Measurements from ENCODE around the gene COL28A1. TPM values are rescaled to one million over a fixed set of nuclear protein-coding genes. Genes with fewer than 3 reads are reported as not detected.
A peak's percentile ranks its signal among the peaks of the same experiment; 100 is the strongest.

Gene COL28A1
- total RNA-seq, 1 experiment from 2014 or later: 1.3 TPM

GRCh38 chr7:7565746-7566650 lies 30.3 kb upstream of the COL28A1 start:
- DNase-seq: peak; percentile 62
- H3K27me3 Mint-ChIP-seq (ENCODE audit: unreplicated experiment): no peaks in the 10 kb centered on the region
- CTCF ChIA-PET: interaction anchor here (0.6 to 0.7 kb wide), 2 partner anchors 441 to 958 kb away, joined by 3 to 5 read pairs; no protein-coding TSS in a partner anchor
- intact Hi-C loops (cut with micrococcal nuclease; ENCODE audit: unreplicated experiment): loop anchor here (10.0 kb wide), 1 partner anchor 381 kb away; the partner anchor contains the start of gene C1GALT1
- H3K4me3 Mint-ChIP-seq (ENCODE audit: low read depth, unreplicated experiment): no peak overlapping the region
- BruUV-seq (replicated peaks): no TSS peak
- peaks cover 27% of the 10 kb centered on the region for H3K4me1 Mint-ChIP-seq (ENCODE audit: low read depth, unreplicated experiment)
- no peaks in the 10 kb centered on the region for H3K9me3 Mint-ChIP-seq (ENCODE audit: low read depth, unreplicated experiment)
- no peak for TF ChIP-seq CTCF (IDR thresholded peaks at IDR 0.05; ENCODE audit: unreplicated experiment)
- peaks cover 16% of the 10 kb centered on the region for H3K36me3 Mint-ChIP-seq (ENCODE audit: insufficient read depth, unreplicated experiment)
- H3K27ac Mint-ChIP-seq (ENCODE audit: unreplicated experiment): no peak overlapping the region

GRCh38 chr7:7565018-7565680 lies 29.5 kb upstream of the COL28A1 start:
- CTCF ChIA-PET: interaction anchor here (0.7 to 1.2 kb wide), 5 partner anchors 116 to 652 kb away, joined by 3 to 4 read pairs (median 3); no protein-coding TSS in a partner anchor
- intact Hi-C loops (cut with micrococcal nuclease; ENCODE audit: unreplicated experiment): loop anchor here (10.0 kb wide), 1 partner anchor 380 kb away; the partner anchor contains the start of gene C1GALT1
- BruUV-seq (replicated peaks): TSS peak; percentile 31

GRCh38 chr7:7564323-7564780 lies 28.7 kb upstream of the COL28A1 start:
- TF ChIP-seq CTCF (IDR thresholded peaks at IDR 0.05; ENCODE audit: unreplicated experiment): no peak
- Mint-ChIP-seq H3K4me3 (ENCODE audit: low read depth, unreplicated experiment) (no peak overlapping the region), H3K4me1 (ENCODE audit: low read depth, unreplicated experiment) (peaks cover 15% of the 10 kb centered on the region), H3K36me3 (ENCODE audit: insufficient read depth, unreplicated experiment) (peaks cover 16% of the 10 kb centered on the region), H3K27ac (ENCODE audit: unreplicated experiment) (no peak overlapping the region), H3K27me3 (ENCODE audit: unreplicated experiment) (no peaks in the 10 kb centered on the region), H3K9me3 (ENCODE audit: low read depth, unreplicated experiment) (peaks cover 6% of the 10 kb centered on the region)
- CTCF ChIA-PET: interaction anchor here (0.7 to 1.4 kb wide), 7 partner anchors 13 to 1910 kb away, joined by 3 to 8 read pairs (median 3); no protein-coding TSS in a partner anchor
- no TSS peak for BruUV-seq (replicated peaks)
- intact Hi-C loops (cut with micrococcal nuclease; ENCODE audit: unreplicated experiment): loop anchor here (10.0 kb wide), 1 partner anchor 380 kb away; the partner anchor contains the start of gene C1GALT1
- DNase-seq: peak; percentile 35

More at GRCh38 chr7:7565018-7565680, 29.5 kb upstream of the COL28A1 start:
- Mint-ChIP-seq H3K27me3 (ENCODE audit: unreplicated experiment) (no peaks in the 10 kb centered on the region), H3K9me3 (ENCODE audit: low read depth, unreplicated experiment) (peaks cover 1% of the 10 kb centered on the region), H3K27ac (ENCODE audit: unreplicated experiment) (no peak overlapping the region), H3K4me1 (ENCODE audit: low read depth, unreplicated experiment) (peaks cover 23% of the 10 kb centered on the region), H3K4me3 (ENCODE audit: low read depth, unreplicated experiment) (no peak overlapping the region), H3K36me3 (ENCODE audit: insufficient read depth, unreplicated experiment) (peaks cover 16% of the 10 kb centered on the region)
- no peak for DNase-seq
- TF ChIP-seq CTCF (IDR thresholded peaks at IDR 0.05; ENCODE audit: unreplicated experiment): no peak

GRCh38 chr7:7563813-7564212 lies 28.1 kb upstream of the COL28A1 start:
- H3K27me3 Mint-ChIP-seq (ENCODE audit: unreplicated experiment): no peaks in the 10 kb centered on the region
- CTCF ChIA-PET: interaction anchor here (0.7 to 1.4 kb wide), 4 partner anchors 13 to 1909 kb away, joined by 3 to 8 read pairs (median 4); no protein-coding TSS in a partner anchor
- peaks cover 16% of the 10 kb centered on the region for H3K36me3 Mint-ChIP-seq (ENCODE audit: insufficient read depth, unreplicated experiment)
- DNase-seq: no peak
- no TSS peak for BruUV-seq (replicated peaks)
- no peak overlapping the region for H3K4me3 Mint-ChIP-seq (ENCODE audit: low read depth, unreplicated experiment)
- H3K9me3 Mint-ChIP-seq (ENCODE audit: low read depth, unreplicated experiment): peaks cover 7% of the 10 kb centered on the region
- intact Hi-C loops (cut with micrococcal nuclease; ENCODE audit: unreplicated experiment): loop anchor here (10.0 kb wide), 1 partner anchor 379 kb away; the partner anchor contains the start of gene C1GALT1
- no peak overlapping the region for H3K27ac Mint-ChIP-seq (ENCODE audit: unreplicated experiment)
- no peak for TF ChIP-seq CTCF (IDR thresholded peaks at IDR 0.05; ENCODE audit: unreplicated experiment)
- H3K4me1 Mint-ChIP-seq (ENCODE audit: low read depth, unreplicated experiment): peaks cover 9% of the 10 kb centered on the region
